ENCODE results near the gene CCDC82.

The CCDC82 gene

DNA sequence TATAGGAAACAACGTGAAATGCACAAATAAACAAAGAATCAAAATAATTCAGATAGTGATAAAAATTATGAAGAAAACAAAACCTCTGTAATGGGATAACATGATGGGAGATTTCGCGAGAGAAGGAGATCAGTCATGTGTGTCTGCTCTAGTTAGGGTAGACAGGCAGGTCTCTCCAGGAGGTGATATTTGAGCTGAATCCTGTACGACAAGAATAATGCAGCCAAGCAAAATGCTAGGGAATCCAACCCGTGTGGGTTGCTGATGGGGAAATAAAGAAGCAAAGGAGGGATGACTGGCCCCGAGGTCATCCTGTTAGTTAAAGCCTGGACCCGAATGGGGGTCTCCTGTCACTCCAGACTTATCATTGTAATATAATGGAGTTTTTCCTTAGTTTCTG lies 62.8 kb downstream of the CCDC82 start:
- no peak for DNase-seq

DNA sequence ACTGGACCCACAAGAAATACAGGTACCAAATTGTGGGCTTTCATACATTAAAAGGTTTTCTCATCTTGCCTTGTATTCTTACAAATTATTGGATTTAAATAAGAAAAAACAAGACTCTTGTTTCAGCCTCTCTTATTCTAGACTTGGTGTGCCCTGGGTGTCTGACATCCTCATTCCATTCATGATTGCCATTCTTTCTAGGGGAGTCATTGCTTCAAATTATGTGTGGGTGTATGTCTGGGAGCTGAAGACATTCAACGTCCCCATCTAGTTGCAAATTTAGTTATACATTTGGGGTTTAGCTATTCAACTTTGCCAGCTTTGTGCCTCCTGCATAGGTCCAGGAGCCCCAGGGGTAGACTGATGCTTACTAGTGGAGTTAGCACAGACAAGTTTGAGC lies 64.8 kb downstream of the CCDC82 start:
- DNase-seq, result no peak

DNA sequence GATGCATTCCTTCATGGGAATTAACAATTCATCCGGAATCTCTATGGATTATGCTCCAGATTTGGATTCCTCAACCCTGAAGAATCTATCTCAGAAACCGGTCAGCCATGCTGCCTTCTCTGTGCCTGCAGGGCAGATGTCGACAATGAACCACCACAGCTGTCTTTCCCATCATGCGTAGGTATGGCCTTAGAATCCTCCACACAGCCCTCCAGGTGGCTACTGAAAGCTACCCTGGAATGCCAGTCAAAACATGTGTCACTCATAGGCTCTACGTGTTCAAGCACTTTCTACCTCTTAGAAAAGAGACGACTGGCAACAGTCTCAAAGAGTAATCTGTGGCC lies 66.1 kb downstream of the CCDC82 start:
- no peak for DNase-seq

- DNase-seq, result no peak
These were observed 66.7 kb downstream of the CCDC82 start for GRCh38 chr11:96322775-96323641.

DNA sequence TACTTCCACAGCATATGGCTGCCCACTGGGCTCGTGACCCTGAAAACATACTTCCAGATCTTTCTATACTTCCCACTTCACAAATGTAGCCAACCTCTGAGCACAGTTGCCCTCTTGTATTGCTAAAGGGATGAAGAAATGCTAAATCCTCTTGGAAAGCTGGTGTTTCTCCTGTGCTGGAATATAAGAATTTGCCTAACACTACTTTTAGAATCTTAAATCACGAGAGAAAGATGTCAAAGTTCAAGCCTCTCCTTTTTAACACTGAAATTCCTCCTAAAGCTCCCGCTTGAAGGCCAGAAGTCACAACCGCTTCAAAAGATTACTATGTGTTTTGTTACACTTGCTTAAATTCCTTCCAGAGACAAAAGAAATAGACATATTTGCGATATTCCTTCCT lies 68.6 kb downstream of the CCDC82 start:
- no peak for DNase-seq

DNA sequence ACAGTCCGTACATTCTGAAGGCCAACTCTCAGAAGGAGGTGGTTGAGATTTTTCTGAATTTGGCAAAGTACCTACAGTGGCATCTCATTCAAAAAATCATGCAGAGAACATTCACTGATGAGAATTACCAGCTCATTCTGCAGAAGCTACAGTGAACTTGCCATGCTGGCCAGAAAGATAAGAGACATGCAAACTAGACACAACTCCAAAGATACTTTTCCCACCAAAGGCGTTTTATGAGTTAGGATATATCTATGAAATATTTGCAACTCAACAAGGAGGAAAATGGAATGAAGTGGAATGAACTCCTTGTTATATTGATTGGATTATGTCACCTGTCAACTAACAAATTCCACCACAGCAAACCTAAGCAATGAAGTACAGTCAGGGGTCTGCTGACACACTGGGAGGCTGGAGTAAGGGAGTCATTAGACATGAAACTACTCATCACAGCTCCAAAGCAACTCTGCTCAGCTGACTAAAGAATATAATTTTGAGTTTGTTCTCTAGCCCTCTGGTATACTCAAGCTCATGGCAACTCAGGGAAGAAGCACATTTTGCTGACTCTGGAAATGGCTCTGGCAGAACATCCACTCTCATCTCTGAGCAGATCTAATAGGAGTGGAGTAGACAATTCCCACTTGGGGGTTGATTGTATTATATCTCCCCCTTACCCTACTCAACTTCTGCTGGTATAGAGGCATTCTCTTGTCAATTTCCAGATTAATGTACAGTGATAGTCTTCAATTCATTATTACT lies 69.6 kb downstream of the CCDC82 start:
- DNase-seq, result no peak

DNA sequence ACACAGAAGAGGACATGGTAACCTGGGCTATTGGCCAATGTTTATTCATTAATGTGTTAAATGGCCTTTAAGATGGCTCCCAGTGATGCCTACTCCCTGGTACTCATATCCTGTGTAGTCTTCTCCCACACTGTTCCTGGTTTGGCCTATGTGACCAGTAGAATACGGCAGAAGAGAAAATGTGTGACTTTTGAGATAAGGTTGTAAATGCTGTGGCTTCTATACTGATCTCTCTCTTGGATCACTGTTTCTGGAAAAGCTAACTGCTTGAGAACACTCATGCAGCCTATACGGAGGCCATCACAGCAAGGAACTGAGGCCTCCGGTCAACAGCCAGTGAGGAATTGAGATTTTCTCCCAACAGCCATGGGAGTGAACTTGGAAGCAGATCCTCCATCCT lies 70.9 kb downstream of the CCDC82 start:
- DNase-seq, result no peak

GRCh38 chr11:96318399-96318798 lies 71.3 kb downstream of the CCDC82 start:
- no peak for DNase-seq

- no peak for DNase-seq
These were observed 71.7 kb downstream of the CCDC82 start for GRCh38 chr11:96317985-96318384.

DNA sequence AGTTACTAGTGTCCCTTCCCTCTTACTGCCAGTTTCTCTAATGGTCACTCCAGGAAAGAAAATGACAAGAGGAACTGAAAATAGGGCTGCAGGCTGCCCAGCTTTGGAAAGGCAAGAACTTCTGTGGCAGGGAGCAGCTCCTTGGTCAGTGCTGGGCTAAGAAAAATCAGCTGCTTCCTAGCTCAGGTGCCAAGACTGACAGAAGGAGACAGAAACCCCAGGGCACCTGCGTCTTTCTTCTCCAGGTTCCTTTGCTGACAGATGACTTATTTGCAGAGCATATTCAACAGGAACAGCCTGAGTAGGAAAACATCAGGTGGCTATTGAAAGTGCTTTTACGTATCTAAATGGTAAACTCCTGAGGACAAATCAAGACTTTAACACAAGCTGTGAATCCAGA lies 72.1 kb downstream of the CCDC82 start:
- no peak for DNase-seq

- DNase-seq, result no peak
These were observed 72.8 kb downstream of the CCDC82 start for GRCh38 chr11:96316869-96317268.

DNA sequence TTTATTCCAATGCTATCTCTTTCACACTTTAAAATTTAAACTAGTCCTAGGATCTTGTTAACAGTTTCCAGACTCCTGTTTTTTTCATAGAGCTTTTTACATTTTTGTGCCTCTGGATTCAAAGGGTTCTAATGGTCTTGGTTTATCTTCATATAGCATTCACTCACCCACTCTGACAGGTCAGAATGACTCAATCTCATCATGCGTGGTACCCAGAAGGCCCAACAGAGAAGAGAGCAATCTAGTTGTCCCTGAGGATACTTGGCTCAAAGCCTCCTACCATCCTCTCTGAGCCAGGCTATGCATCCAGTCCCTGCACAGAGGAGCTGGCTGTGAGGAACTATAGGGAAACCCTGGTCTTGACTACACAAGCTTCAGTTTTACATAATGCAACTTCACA lies 74.2 kb downstream of the CCDC82 start:
- no peak for DNase-seq

DNA sequence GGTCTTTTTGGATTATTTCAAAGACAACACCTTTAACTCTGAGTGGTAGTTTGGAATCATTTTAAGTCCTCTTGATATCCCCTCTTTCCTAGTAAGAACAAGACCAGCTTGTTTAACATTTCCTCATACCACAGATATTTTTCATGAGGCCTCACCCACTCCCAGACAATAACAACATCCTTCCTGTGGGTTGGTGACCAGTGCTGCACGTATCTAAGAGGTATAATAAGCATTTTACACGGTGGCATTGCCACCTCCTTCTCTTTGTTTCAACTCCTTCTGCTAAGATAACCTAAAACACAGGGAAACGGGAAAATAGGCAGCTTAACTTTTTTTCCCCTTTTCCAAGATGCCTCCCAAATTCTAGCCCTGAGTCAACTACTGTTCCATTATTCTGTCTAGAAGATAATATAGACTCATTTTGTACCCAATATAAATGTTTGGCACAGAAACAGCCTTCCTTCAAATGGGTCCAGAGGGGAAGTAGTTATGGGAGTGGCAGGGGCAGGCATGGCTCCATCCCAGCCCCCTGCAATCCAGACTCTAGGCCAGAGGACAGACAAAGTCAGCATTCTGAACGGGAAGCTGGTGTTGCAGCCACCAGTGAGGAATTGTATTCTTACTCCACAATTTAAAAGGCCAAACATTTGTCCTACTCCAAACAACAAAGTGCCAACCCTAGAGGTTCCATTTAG lies 75.2 kb downstream of the CCDC82 start:
- DNase-seq, result no peak

DNA sequence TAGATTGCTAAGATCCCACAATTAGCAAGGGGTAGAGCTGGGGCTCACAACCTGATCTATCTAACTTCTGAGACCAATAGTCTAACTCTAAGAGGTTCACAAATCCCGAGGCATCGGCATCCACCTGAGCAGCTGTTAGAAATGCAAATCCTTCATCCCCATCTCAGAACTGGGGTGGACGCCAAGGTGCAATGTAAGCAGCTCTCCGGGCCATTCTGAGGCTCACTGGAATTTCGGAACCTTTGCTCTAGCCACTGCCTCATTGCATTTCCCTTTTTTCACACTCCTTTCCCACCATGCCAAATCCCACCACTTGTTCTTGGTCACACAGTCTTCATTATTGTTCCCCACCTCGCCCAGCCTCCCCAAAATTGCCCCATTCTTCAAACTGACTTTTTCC lies 76.5 kb downstream of the CCDC82 start:
- no peak for DNase-seq

DNA sequence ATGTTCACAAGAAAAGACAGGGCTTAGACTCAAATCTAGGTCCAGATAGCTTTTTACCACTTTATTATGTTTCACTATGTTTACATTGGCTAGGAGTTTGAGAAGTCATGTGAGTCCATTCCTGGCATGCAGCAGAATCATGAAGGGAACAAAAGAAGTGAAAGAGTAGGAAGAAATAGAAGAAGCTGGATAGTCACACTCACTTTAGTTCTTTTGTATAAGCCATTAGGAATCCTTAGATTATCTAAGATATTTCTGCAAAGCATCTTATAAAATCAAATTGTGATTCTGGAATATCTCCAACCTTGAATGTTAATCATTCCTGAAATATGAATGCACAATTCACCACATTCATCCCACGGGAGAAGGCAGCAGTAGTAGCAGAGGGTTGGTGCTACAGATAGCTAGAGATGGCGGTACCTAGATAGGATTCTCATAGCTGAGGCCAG lies 78.6 kb downstream of the CCDC82 start:
- DNase-seq, result no peak

DNA sequence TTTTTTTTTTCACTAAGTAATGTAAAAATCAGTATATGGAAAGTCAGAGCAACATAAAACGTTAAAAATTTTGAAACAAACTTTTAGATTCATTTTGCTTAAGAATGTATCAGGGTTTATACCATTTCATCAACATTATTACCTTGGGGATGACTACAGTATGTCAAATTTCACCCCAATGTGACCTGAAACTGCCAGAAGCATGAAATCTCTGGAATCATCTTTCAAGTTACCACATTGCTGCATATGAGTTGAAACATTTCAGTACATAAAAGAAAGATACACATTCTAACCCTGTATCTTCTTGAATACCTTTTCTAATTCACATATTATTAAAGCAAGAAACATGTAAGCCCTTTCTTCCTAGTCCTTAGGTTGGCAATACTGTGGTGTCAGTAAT lies 79.5 kb downstream of the CCDC82 start:
- DNase-seq, result no peak

- DNase-seq, result no peak
These were observed 80.1 kb downstream of the CCDC82 start for GRCh38 chr11:96309643-96310017.

DNA sequence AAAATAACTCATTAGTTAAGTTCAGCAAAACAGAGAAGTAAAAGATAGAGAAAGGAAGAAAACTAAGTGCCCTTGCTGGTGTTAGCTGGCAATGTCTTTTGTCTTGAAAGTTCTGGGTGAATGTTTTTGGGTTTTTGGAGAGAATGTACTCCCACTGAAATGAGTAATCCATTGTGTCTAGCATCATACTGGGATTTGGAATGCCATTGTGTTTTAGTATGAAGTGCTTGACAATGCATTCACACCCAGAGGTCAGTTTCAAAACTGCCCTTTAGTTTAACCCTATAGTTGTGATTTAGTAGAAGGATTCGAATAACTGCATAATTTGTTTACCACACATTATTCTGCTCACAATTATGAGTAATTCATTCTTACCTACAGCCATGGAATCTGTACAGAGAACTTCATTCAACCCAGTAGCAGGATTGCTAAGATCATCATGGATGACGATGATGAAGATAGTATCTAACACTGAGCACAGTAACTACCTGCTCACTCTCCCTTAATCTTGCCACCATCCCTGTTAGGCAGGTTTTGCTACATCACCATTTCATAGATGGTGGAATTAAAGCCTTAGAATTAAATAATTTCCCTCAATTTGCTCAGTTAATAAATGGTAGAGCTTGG lies 80.6 kb downstream of the CCDC82 start:
- DNase-seq, result no peak

DNA sequence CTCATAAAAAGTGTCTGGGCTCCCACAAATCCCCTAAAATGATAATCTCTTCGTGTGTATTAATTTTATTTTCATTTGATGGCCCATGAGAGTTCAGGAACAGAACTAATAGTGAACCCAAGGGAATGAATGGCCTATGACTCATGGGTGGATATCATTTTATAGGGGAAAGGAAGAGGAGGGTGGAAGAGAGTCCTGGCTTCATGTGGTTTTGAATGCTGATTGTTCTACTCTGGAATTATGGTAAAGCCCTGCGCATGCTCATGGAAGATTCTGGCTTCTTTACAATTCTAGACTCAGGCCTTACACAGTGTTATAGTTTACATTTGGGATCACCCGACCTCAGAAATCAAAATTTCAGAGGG lies 82.0 kb downstream of the CCDC82 start:
- no peak for DNase-seq

- DNase-seq, result no peak
These were observed 82.6 kb downstream of the CCDC82 start for GRCh38 chr11:96306933-96307775.

DNA sequence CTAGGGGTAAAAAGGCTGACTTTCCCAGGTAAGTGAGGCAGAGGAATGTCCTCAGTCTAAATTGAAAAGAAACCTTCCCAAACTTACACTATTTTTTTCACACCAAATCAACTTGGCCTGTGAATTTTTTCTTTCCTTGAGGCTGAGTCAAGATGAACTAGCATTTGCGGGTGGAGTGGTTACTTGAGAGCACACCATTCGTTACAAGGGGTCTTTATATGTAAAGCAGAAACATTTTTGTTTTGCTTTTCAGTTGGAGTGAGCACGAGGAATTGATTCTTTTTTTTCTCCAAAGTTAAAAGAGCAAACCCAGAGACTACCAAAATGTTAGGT lies 83.1 kb downstream of the CCDC82 start:
- DNase-seq, result no peak

GRCh38 chr11:96306071-96306470 lies 83.6 kb downstream of the CCDC82 start:
- DNase-seq, result no peak

GRCh38 chr11:96303980-96304379 lies 85.7 kb downstream of the CCDC82 start:
- no peak for DNase-seq
